Tibial artery (tissue), 4 donors: ENCODE results near the gene RAET1G.
"Not testable (repeated sequence)": the region's sequence is repeated elsewhere in the genome, so short reads cannot be mapped to it uniquely, and the experiment has no call there.

Experiments used
- DNase-seq, 2 donors: peaks; one replicate each; pipeline ENCODE4 v3.0.0-alpha.2; 2019
- H3K27ac ChIP-seq, 2 donors: fragments of 200-600 bp; sonication (generic) in 1 of 2; 1 replicate in 1 of 2; 2 replicates in 1 of 2; pipeline ENCODE4 v1.5.1; 2018 to 2019; ENCODE audit warnings: mild to moderate bottlenecking in 1 of 2
- H3K27me3 ChIP-seq, 2 donors: fragments of 200-600 bp; sonication (generic) in 1 of 2; one replicate each; pipeline versions ENCODE4 v1.5.1 to v1.6.0; 2016 to 2019
- H3K36me3 ChIP-seq, 3 donors: fragments of 200-600 bp; sonication (generic) in 2 of 3; one replicate each; pipeline ENCODE4 v1.5.1; 2016 to 2019; ENCODE audit warnings: mild to moderate bottlenecking in 2 of 3
- H3K4me1 ChIP-seq, 4 donors: fragments of 200-600 bp; sonication (generic) in 2 of 4; 1 replicate in 3 of 4; 2 replicates in 1 of 4; pipeline ENCODE4 v1.5.1; 2016 to 2019
- H3K4me3 ChIP-seq, 2 donors: fragments of 200-600 bp; sonication (generic) in 1 of 2; 1 replicate in 1 of 2; 2 replicates in 1 of 2; pipeline ENCODE4 v1.5.1; 2018 to 2019; ENCODE audit warnings: mild to moderate bottlenecking in 2 of 2
- H3K9me3 ChIP-seq, 3 donors: fragments of 200-600 bp; sonication (generic) in 1 of 3; one replicate each; pipeline ENCODE4 v1.5.1; 2016 to 2019
- intact Hi-C: fragments of 100-400 bp; cut with DNase I; formaldehyde crosslinking; loops from one replicate; pipeline ENCODE4 v1.15.0; 2023; ENCODE audit warnings: low total_unique reads
- TF ChIP-seq, protein P1 (sequence below), 2 experiments: fragments of 200-600 bp in 1 of 2; fragments of 450-650 bp in 1 of 2; IDR thresholded peaks; one replicate each; pipeline ENCODE4 v1.5.1; 2017 to 2019; ENCODE audit warnings: antibody characterized with exemption in 2 of 2, mild to moderate bottlenecking in 1 of 2, moderate library complexity in 1 of 2

Gene RAET1G

DNA sequence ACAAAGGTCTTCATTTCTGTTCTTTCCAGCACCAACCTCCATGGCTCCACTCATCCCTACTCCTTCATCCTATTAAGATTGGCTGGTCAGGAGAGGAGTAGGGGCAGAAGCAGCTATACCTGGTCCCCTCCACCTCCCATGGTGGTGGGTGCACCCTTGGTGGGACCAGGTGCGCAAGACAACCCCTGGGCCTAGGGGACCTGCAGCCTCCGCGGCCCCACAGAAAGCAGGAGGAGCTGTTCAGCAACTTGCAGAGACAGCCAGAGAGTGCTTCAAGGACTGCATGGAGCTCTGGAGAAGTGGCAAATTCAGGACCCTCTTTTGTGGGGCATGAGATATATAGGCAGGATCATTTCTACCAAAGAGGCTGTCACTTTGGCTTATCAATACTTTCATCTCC is 28.7 kb upstream of the RAET1G start:
- DNase-seq: no peak
- Histone ChIP-seq H3K4me1 (peaks cover 0 to 7% (median 1%) of the 10 kb centered on the region in 4 donors), H3K27ac (no peak overlapping the region), H3K9me3 (no peaks in the 10 kb centered on the region), H3K4me3 (no peak overlapping the region), H3K36me3 (no peaks in the 10 kb centered on the region), H3K27me3 (peaks cover 0 to 78% of the 10 kb centered on the region in 2 donors)
- TF ChIP-seq, protein P1, sequence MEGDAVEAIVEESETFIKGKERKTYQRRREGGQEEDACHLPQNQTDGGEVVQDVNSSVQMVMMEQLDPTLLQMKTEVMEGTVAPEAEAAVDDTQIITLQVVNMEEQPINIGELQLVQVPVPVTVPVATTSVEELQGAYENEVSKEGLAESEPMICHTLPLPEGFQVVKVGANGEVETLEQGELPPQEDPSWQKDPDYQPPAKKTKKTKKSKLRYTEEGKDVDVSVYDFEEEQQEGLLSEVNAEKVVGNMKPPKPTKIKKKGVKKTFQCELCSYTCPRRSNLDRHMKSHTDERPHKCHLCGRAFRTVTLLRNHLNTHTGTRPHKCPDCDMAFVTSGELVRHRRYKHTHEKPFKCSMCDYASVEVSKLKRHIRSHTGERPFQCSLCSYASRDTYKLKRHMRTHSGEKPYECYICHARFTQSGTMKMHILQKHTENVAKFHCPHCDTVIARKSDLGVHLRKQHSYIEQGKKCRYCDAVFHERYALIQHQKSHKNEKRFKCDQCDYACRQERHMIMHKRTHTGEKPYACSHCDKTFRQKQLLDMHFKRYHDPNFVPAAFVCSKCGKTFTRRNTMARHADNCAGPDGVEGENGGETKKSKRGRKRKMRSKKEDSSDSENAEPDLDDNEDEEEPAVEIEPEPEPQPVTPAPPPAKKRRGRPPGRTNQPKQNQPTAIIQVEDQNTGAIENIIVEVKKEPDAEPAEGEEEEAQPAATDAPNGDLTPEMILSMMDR (IDR thresholded peaks at IDR 0.05): no peak
- intact Hi-C loops: no loop called here

DNA sequence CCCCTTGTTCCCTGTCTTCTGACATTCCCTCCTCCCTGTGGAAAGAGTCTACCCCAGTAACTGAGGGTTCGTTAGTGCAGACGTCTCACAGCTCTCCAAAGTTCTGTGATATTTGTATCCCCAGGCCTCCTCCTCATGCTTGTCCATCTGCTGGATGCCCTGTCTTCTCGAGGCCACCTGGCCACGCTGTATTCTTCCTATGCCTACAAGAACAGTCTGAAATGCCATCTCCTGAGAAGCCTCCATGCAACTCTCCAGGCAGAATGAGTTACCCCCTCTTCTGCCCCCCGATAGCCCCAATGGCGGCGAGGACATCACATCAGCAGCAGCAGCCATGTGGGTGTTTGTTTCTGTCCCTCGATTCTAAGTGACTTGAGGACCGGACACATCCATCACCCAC is 28.2 kb upstream of the RAET1G start:
- H3K27ac ChIP-seq: no peak overlapping the region
- no peak overlapping the region for H3K4me3 ChIP-seq
- H3K36me3 ChIP-seq: no peaks in the 10 kb centered on the region
- H3K27me3 ChIP-seq: peaks cover 0 to 74% of the 10 kb centered on the region in 2 donors
- no peaks in the 10 kb centered on the region for H3K9me3 ChIP-seq
- H3K4me1 ChIP-seq: peaks cover 0 to 7% (median 1%) of the 10 kb centered on the region in 4 donors
- intact Hi-C loops: no loop called here
- TF ChIP-seq, protein P1 (IDR thresholded peaks at IDR 0.05): no peak
- no peak for DNase-seq

DNA sequence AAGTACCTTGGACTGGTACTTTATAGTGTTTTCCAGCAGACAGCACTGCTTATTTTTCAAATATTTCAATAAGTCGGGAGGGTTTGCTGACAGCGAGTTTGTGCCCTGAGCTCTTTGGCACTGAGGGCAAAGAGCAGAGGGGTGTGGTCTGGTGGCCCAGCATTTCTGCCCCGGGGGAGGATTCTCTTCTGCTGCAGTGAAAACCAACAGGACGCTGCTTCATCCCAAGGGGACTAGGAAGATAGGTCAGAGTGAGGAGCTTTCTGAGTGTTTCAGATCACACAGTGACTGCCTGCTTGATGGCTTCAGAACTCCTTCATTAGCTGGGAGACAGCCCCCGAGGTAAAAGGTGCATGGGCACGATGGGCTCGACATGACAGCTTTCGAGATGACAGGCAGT is 27.5 kb upstream of the RAET1G start:
- peaks cover 0 to 67% of the 10 kb centered on the region in 2 donors for H3K27me3 ChIP-seq
- DNase-seq: no peak

DNA sequence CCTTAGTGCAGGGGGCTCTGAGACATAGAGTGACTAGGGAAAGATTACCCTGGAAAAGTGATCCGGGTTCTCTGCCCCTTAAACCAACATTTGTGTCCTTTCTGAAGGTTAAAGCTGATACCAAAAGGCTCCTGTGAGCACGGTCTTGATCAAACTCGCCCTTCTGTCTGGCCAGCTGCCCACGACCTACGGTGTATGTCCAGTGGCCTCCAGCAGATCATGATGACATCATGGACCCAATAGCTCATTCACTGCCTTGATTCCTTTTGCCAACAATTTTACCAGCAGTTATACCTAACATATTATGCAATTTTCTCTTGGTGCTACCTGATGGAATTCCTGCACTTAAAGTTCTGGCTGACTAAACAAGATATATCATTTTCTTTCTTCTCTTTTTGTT is 25.7 kb upstream of the RAET1G start:
- DNase-seq: no peak
- Histone ChIP-seq H3K4me1 (no peaks in the 10 kb centered on the region), H3K4me3 (no peak overlapping the region), H3K27me3 (peaks cover 0 to 52% of the 10 kb centered on the region in 2 donors), H3K36me3 (no peaks in the 10 kb centered on the region), H3K27ac (no peak overlapping the region), H3K9me3 (no peaks in the 10 kb centered on the region)
- intact Hi-C loops: no loop called here
- TF ChIP-seq, protein P1 (IDR thresholded peaks at IDR 0.05): no peak

More for the DNA sequence above, 27.5 kb upstream of the RAET1G start:
- Histone ChIP-seq H3K27ac (no peak overlapping the region), H3K4me1 (peaks cover 0 to 7% (median 1%) of the 10 kb centered on the region in 4 donors), H3K4me3 (no peak overlapping the region), H3K36me3 (no peaks in the 10 kb centered on the region), H3K9me3 (no peaks in the 10 kb centered on the region)
- intact Hi-C loops: no loop called here
- TF ChIP-seq, protein P1 (IDR thresholded peaks at IDR 0.05): no peak

GRCh38 chr6:149948011-149948410 is 25.1 kb upstream of the RAET1G start:
- TF ChIP-seq, protein P1 (IDR thresholded peaks at IDR 0.05): no peak
- Histone ChIP-seq H3K36me3 (no peaks in the 10 kb centered on the region), H3K9me3 (no peaks in the 10 kb centered on the region), H3K4me1 (no peaks in the 10 kb centered on the region), H3K27me3 (peaks cover 0 to 49% of the 10 kb centered on the region in 2 donors), H3K4me3 (no peak overlapping the region), H3K27ac (no peak overlapping the region)
- no peak for DNase-seq
- intact Hi-C loops: no loop called here

GRCh38 chr6:149947533-149947932 is 24.6 kb upstream of the RAET1G start:
- H3K4me1 ChIP-seq, H3K27ac ChIP-seq, H3K9me3 ChIP-seq, intact Hi-C loops, DNase-seq, H3K4me3 ChIP-seq, H3K36me3 ChIP-seq: not testable (repeated sequence)
- peaks cover 0 to 47% of the 10 kb centered on the region in 2 donors for H3K27me3 ChIP-seq

GRCh38 chr6:149946631-149947030 is 23.7 kb upstream of the RAET1G start:
- H3K27me3 ChIP-seq: peaks cover 0 to 47% of the 10 kb centered on the region in 2 donors
- H3K36me3 ChIP-seq, intact Hi-C loops, H3K4me1 ChIP-seq, DNase-seq, H3K27ac ChIP-seq, H3K4me3 ChIP-seq, H3K9me3 ChIP-seq: not testable (repeated sequence)

- DNase-seq, H3K27ac ChIP-seq, H3K9me3 ChIP-seq, H3K4me3 ChIP-seq, intact Hi-C loops, H3K36me3 ChIP-seq: not testable (repeated sequence)
- Histone ChIP-seq H3K27me3 (peaks cover 0 to 47% of the 10 kb centered on the region in 2 donors), H3K4me1 (peaks cover 0 to 17% (median 15%) of the 10 kb centered on the region in 4 donors)
Measured at GRCh38 chr6:149945276-149945675, 22.4 kb upstream of the RAET1G start.

GRCh38 chr6:149943321-149943720 is 20.4 kb upstream of the RAET1G start:
- H3K36me3 ChIP-seq, H3K9me3 ChIP-seq, H3K4me3 ChIP-seq, H3K27ac ChIP-seq, DNase-seq, intact Hi-C loops: not testable (repeated sequence)
- peaks cover 0 to 25% (median 22%) of the 10 kb centered on the region in 4 donors for H3K4me1 ChIP-seq
- H3K27me3 ChIP-seq: peaks cover 15 to 52% of the 10 kb centered on the region in 2 donors
